Neural cell (in vitro differentiated cells): ENCODE measurements around the gene FBXO22. TPM values are rescaled to one million over a fixed set of nuclear protein-coding genes. Genes with fewer than 3 reads are reported as not detected.

Source experiments
- H2AFZ ChIP-seq: fragments of 200-600, 300-800 bp; sonication (generic), shearing (Covaris generic); 2 replicates; pipeline ENCODE4 v1.6.0; 2014; ENCODE audit warnings: low read depth, mild to moderate bottlenecking, antibody characterized with exemption, low read length, moderate library complexity
- H3F3A ChIP-seq: fragments of 200-600 bp; shearing (Covaris generic); 2 replicates; pipeline ENCODE4 v1.6.1; 2016; ENCODE audit warnings: mild to moderate bottlenecking, moderate library complexity, mixed read lengths, antibody characterized with exemption, low read length; ENCODE audit not compliant: insufficient read depth, poor library complexity, severe bottlenecking
- H3K27ac ChIP-seq: fragments of 200-600, 300-800 bp; sonication (generic), shearing (Covaris generic); 2 replicates; pipeline ENCODE4 v1.5.1; 2014; ENCODE audit warnings: mild to moderate bottlenecking, low read length, moderate library complexity
- H3K27me3 ChIP-seq: fragments of 300-800, 200-600 bp; sonication (generic), shearing (Covaris generic); 2 replicates; pipeline ENCODE4 v1.6.0; 2014; ENCODE audit warnings: mild to moderate bottlenecking, low read depth, low read length, moderate library complexity; ENCODE audit not compliant: insufficient read depth
- H3K36me3 ChIP-seq: fragments of 300-800, 200-600 bp; sonication (generic), shearing (Covaris generic); 2 replicates; pipeline ENCODE4 v1.5.1; 2014; ENCODE audit warnings: mild to moderate bottlenecking, antibody characterized with exemption, low read length, moderate library complexity; ENCODE audit not compliant: insufficient read depth
- H3K4me2 ChIP-seq: fragments of 300-800, 200-600 bp; sonication (generic), shearing (Covaris generic); 2 replicates; pipeline ENCODE4 v1.6.0; 2014; ENCODE audit warnings: mild to moderate bottlenecking, low read length
- H3K4me3 ChIP-seq: fragments of 300-800, 200-600 bp; sonication (generic), shearing (Covaris generic); 2 replicates; pipeline ENCODE4 v1.5.1; 2014; ENCODE audit warnings: mild to moderate bottlenecking, low read length, moderate library complexity
- H3K79me2 ChIP-seq: fragments of 200-600 bp; shearing (Covaris generic); replicated peaks from 2 replicates; pipeline ENCODE4 v1.6.0; 2014; ENCODE audit warnings: mild to moderate bottlenecking, low read length, moderate library complexity; ENCODE audit not compliant: insufficient read depth
- H3K9ac ChIP-seq: fragments of 300-800, 200-600 bp; sonication (generic), shearing (Covaris generic); 2 replicates; pipeline ENCODE4 v1.6.1; 2016; ENCODE audit warnings: mild to moderate bottlenecking, low read length, mixed read lengths
- H3K9me2 ChIP-seq: fragments of 200-600 bp; shearing (Covaris generic); 2 replicates; pipeline ENCODE4 v1.6.1; 2016; ENCODE audit warnings: mild to moderate bottlenecking, low read length, mixed read lengths; ENCODE audit not compliant: insufficient read depth
- H3K9me3 ChIP-seq: fragments of 200-600, 300-800 bp; sonication (generic), shearing (Covaris generic); 2 replicates; pipeline ENCODE4 v1.6.1; 2016; ENCODE audit warnings: mild to moderate bottlenecking, mixed run types, low read length, moderate library complexity, mixed read lengths
- H4K20me1 ChIP-seq: fragments of 200-600 bp; shearing (Covaris generic); 2 replicates; pipeline ENCODE4 v1.6.1; 2016; ENCODE audit warnings: mild to moderate bottlenecking, mixed run types; ENCODE audit not compliant: insufficient read depth
- CTCF ChIP-seq: fragments of 450-650 bp; IDR thresholded peaks from 2 replicates; pipeline ENCODE4 v1.5.1; 2014; ENCODE audit warnings: antibody characterized with exemption, mild to moderate bottlenecking, moderate library complexity; ENCODE audit not compliant: poor library complexity, severe bottlenecking
- EP300 ChIP-seq: fragments of 450-650 bp; conservative IDR thresholded peaks from 2 replicates; pipeline ENCODE4 v1.6.1; 2014; ENCODE audit warnings: antibody characterized with exemption, mild to moderate bottlenecking, moderate library complexity; ENCODE audit not compliant: poor library complexity, severe bottlenecking
- EZH2 ChIP-seq: fragments of 200-600, 300-800 bp; shearing (Covaris generic), sonication (generic); IDR thresholded peaks from 2 replicates; pipeline ENCODE4 v1.6.1; 2014; ENCODE audit warnings: antibody characterized with exemption, low read length, borderline replicate concordance, mild to moderate bottlenecking; ENCODE audit not compliant: insufficient read depth, poor library complexity, severe bottlenecking
- MXI1 ChIP-seq: fragments of 450-650 bp; conservative IDR thresholded peaks from 2 replicates; pipeline ENCODE4 v1.6.1; 2014; ENCODE audit warnings: antibody characterized with exemption, mild to moderate bottlenecking; ENCODE audit not compliant: poor library complexity, severe bottlenecking
- POLR2AphosphoS5 ChIP-seq: IDR thresholded peaks from 2 replicates; pipeline ENCODE4 v1.6.1; 2012
- RAD21 ChIP-seq: fragments of 450-650 bp; conservative IDR thresholded peaks from 2 replicates; pipeline ENCODE4 v1.6.1; 2014; ENCODE audit warnings: antibody characterized with exemption, mild to moderate bottlenecking, moderate library complexity
- REST ChIP-seq: IDR thresholded peaks from 2 replicates; pipeline ENCODE4 v1.6.1; 2012; ENCODE audit warnings: borderline replicate concordance
- SMC3 ChIP-seq: fragments of 450-650 bp; conservative IDR thresholded peaks from 2 replicates; pipeline ENCODE4 v1.6.1; 2014; ENCODE audit warnings: antibody characterized with exemption, mild to moderate bottlenecking, moderate library complexity; ENCODE audit not compliant: poor library complexity
- TAF1 ChIP-seq: IDR thresholded peaks from 2 replicates; pipeline ENCODE4 v1.6.1; 2012; ENCODE audit warnings: low read depth
- polyA plus RNA-seq: library from polyadenylated mRNA; depleted of rRNA; stranded (reverse); fragments of >200 nt; gene quantifications from 2 replicates; pipeline ENCODE4 v1.2.3, GENCODE V29; 2014

Gene FBXO22
- polyA plus RNA-seq, 1 donor from 2014 or later: 52.3 TPM

GRCh38 chr15:75895731-75896130, 7.9 kb upstream of the FBXO22 start:
- no peaks in the 10 kb centered on the region for H3K27me3 ChIP-seq

GRCh38 chr15:75900577-75900976, 3.1 kb upstream of the FBXO22 start:
- Histone ChIP-seq H4K20me1 (no peaks in the 10 kb centered on the region), H3K9me3 (no peaks in the 10 kb centered on the region), H3K36me3 (no peaks in the 10 kb centered on the region), H3K27ac (no peak overlapping the region), H3K27me3 (no peaks in the 10 kb centered on the region), H3K4me3 (no peak overlapping the region), H3K9me2 (no peaks in the 10 kb centered on the region), H3F3A (peaks cover 5% of the 10 kb centered on the region), H3K9ac (no peak overlapping the region), H3K79me2 (peaks cover 7% of the 10 kb centered on the region), H2AFZ (no peak overlapping the region), H3K4me2 (no peak overlapping the region)
- TF ChIP-seq SMC3 (no peak), EZH2 (no peak), CTCF (no peak), EP300 (no peak), TAF1 (no peak), REST (no peak)

More at GRCh38 chr15:75895731-75896130, 7.9 kb upstream of the FBXO22 start:
- no peaks in the 10 kb centered on the region for H3K36me3 ChIP-seq
- H3K79me2 ChIP-seq: no peaks in the 10 kb centered on the region
- no peak overlapping the region for H3K4me2 ChIP-seq
- no peak overlapping the region for H3K27ac ChIP-seq
- H4K20me1 ChIP-seq: no peaks in the 10 kb centered on the region
- H3K9me3 ChIP-seq: no peaks in the 10 kb centered on the region
- H3K4me3 ChIP-seq: no peak overlapping the region
- H3F3A ChIP-seq: no peaks in the 10 kb centered on the region
- no peaks in the 10 kb centered on the region for H3K9me2 ChIP-seq
- TF ChIP-seq CTCF (no peak), RAD21 (no peak), MXI1 (no peak), POLR2AphosphoS5 (no peak), EZH2 (no peak), SMC3 (no peak), EP300 (no peak), REST (no peak), TAF1 (no peak)
- no peak overlapping the region for H2AFZ ChIP-seq
- no peak overlapping the region for H3K9ac ChIP-seq
